Measurements from ENCODE around the gene ACAA1.
"Not testable (repeated sequence)": the region's sequence is repeated elsewhere in the genome, so short reads cannot be mapped to it uniquely, and the experiment has no call there.

The ACAA1 gene

GRCh38 chr3:38154033-38154494 is 17.1 kb upstream of the ACAA1 start:
- no peak for DNase-seq

GRCh38 chr3:38153221-38153620 is 16.3 kb upstream of the ACAA1 start:
- DNase-seq: no peak

GRCh38 chr3:38152609-38153008 is 15.7 kb upstream of the ACAA1 start:
- DNase-seq: no peak

- no peak for DNase-seq
Observed at GRCh38 chr3:38151667-38152265, 14.8 kb upstream of the ACAA1 start.

GRCh38 chr3:38150780-38151528 is 14.0 kb upstream of the ACAA1 start:
- no peak for DNase-seq

- no peak for DNase-seq
Observed at GRCh38 chr3:38149708-38150107, 12.8 kb upstream of the ACAA1 start.

GRCh38 chr3:38148311-38148882 is 11.5 kb upstream of the ACAA1 start:
- DNase-seq: no peak

GRCh38 chr3:38147421-38147820 is 10.5 kb upstream of the ACAA1 start:
- DNase-seq: no peak

GRCh38 chr3:38146504-38146903 is 9.6 kb upstream of the ACAA1 start:
- no peak for DNase-seq

- no peak for DNase-seq
Observed at GRCh38 chr3:38143511-38143910, 6.6 kb upstream of the ACAA1 start.

- no peak for DNase-seq
Observed at GRCh38 chr3:38142959-38143358, 6.0 kb upstream of the ACAA1 start.

- DNase-seq: no peak
Observed at GRCh38 chr3:38141952-38142273, 5.0 kb upstream of the ACAA1 start.

- DNase-seq: no peak
Observed at GRCh38 chr3:38141173-38141951, 4.4 kb upstream of the ACAA1 start.

GRCh38 chr3:38140326-38141172 is 3.6 kb upstream of the ACAA1 start:
- no peak for DNase-seq

GRCh38 chr3:38139652-38140051 is 2.7 kb upstream of the ACAA1 start:
- DNase-seq: no peak

GRCh38 chr3:38139191-38139590 is 2.3 kb upstream of the ACAA1 start:
- no peak for DNase-seq

- peak in 1 of 2 experiments; percentile 7 for DNase-seq
Observed at GRCh38 chr3:38138349-38139190, 1.6 kb upstream of the ACAA1 start, which contains the start of gene MYD88. Gene MYD88 (plus strand): TSS chr3:38138661. CDS start chr3:38138701, 40 bp downstream.

GRCh38 chr3:38137615-38138348 is 855 bp upstream of the ACAA1 start:
- DNase-seq: no peak

- no peak for DNase-seq
Observed at GRCh38 chr3:38136393-38136776, 542 bp downstream of the ACAA1 start.

GRCh38 chr3:38135621-38136277 is 1.2 kb downstream of the ACAA1 start:
- not testable (repeated sequence) for DNase-seq
